IgD-negative memory B cell (primary cell): Measurements from ENCODE around the gene WNT11. TPM values are rescaled to one million over a fixed set of nuclear protein-coding genes. Genes with fewer than 3 reads are reported as not detected.
A peak's percentile ranks its signal among the peaks of the same experiment; 100 is the strongest.

Experiments
- H3K27ac Mint-ChIP-seq, 3 donors: one replicate each; pipeline ENCODE4 v1.8.0; 2020 to 2022; ENCODE audit warnings: mild to moderate bottlenecking in 3 of 3, mixed read lengths in 3 of 3, moderate library complexity in 1 of 3
- H3K27me3 Mint-ChIP-seq: one replicate; pipeline ENCODE4 v1.8.0; 2021; ENCODE audit warnings: mixed read lengths
- H3K36me3 Mint-ChIP-seq: one replicate; pipeline ENCODE4 v1.8.0; 2020; ENCODE audit warnings: mild to moderate bottlenecking, mixed read lengths
- H3K4me1 Mint-ChIP-seq, 3 donors: one replicate each; pipeline ENCODE4 v1.8.0; 2020 to 2022; ENCODE audit warnings: mixed read lengths in 3 of 3, mild to moderate bottlenecking in 1 of 3
- H3K4me3 Mint-ChIP-seq, 4 donors: one replicate each; pipeline ENCODE4 v1.8.0; 2020 to 2022; ENCODE audit warnings: mild to moderate bottlenecking in 4 of 4, mixed read lengths in 4 of 4, moderate library complexity in 3 of 4
- H3K9me3 Mint-ChIP-seq, 3 donors: one replicate each; pipeline ENCODE4 v1.8.0; 2020 to 2021; ENCODE audit warnings: mixed read lengths in 3 of 3, mild to moderate bottlenecking in 1 of 3
- polyA plus RNA-seq: library from polyadenylated mRNA; unstranded; fragments of 300-500 nt; fragmentation: Illumina TruSeq; gene quantifications from one replicate; pipeline ENCODE4 v1.2.3, GENCODE V29; 2021

The WNT11 gene
- polyA plus RNA-seq, 1 donor from 2014 or later, result not detected

DNA sequence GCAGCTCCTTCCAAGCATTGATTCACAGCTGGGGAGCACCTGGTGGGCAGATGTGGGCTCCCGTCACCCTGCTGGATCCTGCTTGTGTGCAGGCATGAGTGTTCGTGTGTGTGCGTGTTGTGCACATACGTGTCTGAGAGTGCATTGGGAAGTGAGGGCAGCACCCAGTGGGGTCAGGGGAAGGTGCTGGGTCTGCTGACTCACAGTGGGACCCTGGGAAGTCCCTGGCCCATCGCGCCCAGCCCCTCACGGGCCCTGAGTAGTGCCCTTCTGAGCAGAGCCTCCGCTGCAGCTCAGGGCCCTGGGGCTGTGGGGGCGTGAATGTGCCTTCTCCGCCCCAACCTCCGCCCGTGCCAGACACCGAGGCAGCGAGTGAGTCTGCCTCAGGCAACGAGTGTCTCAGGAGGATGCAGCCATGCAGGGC is 36.8 kb downstream of the WNT11 start:
- no peak overlapping the region for H3K4me3 Mint-ChIP-seq
- H3K36me3 Mint-ChIP-seq, result peaks cover 2% of the 10 kb centered on the region
- H3K9me3 Mint-ChIP-seq, result peaks cover 0 to 1% (median 0%) of the 10 kb centered on the region in 3 donors
- no peaks in the 10 kb centered on the region for H3K4me1 Mint-ChIP-seq
- H3K27me3 Mint-ChIP-seq, result peaks cover 3% of the 10 kb centered on the region
- no peak overlapping the region for H3K27ac Mint-ChIP-seq

- Mint-ChIP-seq H3K27me3 (peaks cover 7% of the 10 kb centered on the region), H3K36me3 (no peaks in the 10 kb centered on the region), H3K4me1 (no peaks in the 10 kb centered on the region), H3K9me3 (no peaks in the 10 kb centered on the region), H3K27ac (no peak overlapping the region), H3K4me3 (peak overlapping the region in 1 of 4 donors; percentile 22)
Measured at GRCh38 chr11:76167590-76167989, 38.7 kb downstream of the WNT11 start.

GRCh38 chr11:76166314-76166713 is 40.0 kb downstream of the WNT11 start:
- Mint-ChIP-seq H3K4me1 (no peaks in the 10 kb centered on the region), H3K4me3 (no peak overlapping the region), H3K9me3 (no peaks in the 10 kb centered on the region), H3K27ac (no peak overlapping the region), H3K27me3 (peaks cover 7% of the 10 kb centered on the region), H3K36me3 (peaks cover 3% of the 10 kb centered on the region)

GRCh38 chr11:76164861-76165751 is 41.2 kb downstream of the WNT11 start:
- Mint-ChIP-seq H3K9me3 (no peaks in the 10 kb centered on the region), H3K4me1 (no peaks in the 10 kb centered on the region), H3K27me3 (peaks cover 7% of the 10 kb centered on the region), H3K36me3 (peaks cover 3% of the 10 kb centered on the region), H3K27ac (no peak overlapping the region), H3K4me3 (no peak overlapping the region)

DNA sequence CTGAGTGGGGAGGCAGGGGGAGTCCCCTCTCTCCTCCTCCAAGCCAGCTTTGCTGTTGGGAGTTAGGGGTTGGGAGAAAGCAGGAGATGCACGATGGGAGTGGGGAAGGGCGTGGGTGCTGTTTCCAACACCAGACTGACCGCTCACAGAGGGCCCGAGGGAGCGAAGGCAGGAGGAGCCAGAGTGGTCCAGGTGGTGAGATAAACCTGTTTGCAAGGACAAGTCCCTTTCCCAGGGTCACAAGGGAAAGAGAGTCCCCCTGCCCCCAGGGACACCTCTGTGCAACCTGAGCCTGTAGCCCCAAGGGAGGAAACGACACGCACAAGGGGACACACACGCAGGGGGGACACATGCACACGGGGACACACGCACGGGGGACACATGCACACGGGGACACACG is 42.2 kb downstream of the WNT11 start:
- H3K9me3 Mint-ChIP-seq, result no peaks in the 10 kb centered on the region
- H3K27ac Mint-ChIP-seq, result no peak overlapping the region
- peaks cover 7% of the 10 kb centered on the region for H3K27me3 Mint-ChIP-seq
- no peak overlapping the region for H3K4me3 Mint-ChIP-seq
- no peaks in the 10 kb centered on the region for H3K4me1 Mint-ChIP-seq
- H3K36me3 Mint-ChIP-seq, result peaks cover 3% of the 10 kb centered on the region

- H3K9me3 Mint-ChIP-seq, result no peaks in the 10 kb centered on the region
- H3K4me3 Mint-ChIP-seq, result no peak overlapping the region
- H3K4me1 Mint-ChIP-seq, result no peaks in the 10 kb centered on the region
- H3K36me3 Mint-ChIP-seq, result peaks cover 3% of the 10 kb centered on the region
- H3K27ac Mint-ChIP-seq, result no peak overlapping the region
- H3K27me3 Mint-ChIP-seq, result peaks cover 7% of the 10 kb centered on the region
Measured at GRCh38 chr11:76163289-76163880, 42.9 kb downstream of the WNT11 start.

- H3K27me3 Mint-ChIP-seq, result peaks cover 5% of the 10 kb centered on the region
- no peak overlapping the region for H3K4me3 Mint-ChIP-seq
- H3K27ac Mint-ChIP-seq, result no peak overlapping the region
- peaks cover 0 to 2% (median 0%) of the 10 kb centered on the region in 3 donors for H3K9me3 Mint-ChIP-seq
- no peaks in the 10 kb centered on the region for H3K4me1 Mint-ChIP-seq
- H3K36me3 Mint-ChIP-seq, result peaks cover 3% of the 10 kb centered on the region
Measured at GRCh38 chr11:76162336-76163288, 43.7 kb downstream of the WNT11 start.

DNA sequence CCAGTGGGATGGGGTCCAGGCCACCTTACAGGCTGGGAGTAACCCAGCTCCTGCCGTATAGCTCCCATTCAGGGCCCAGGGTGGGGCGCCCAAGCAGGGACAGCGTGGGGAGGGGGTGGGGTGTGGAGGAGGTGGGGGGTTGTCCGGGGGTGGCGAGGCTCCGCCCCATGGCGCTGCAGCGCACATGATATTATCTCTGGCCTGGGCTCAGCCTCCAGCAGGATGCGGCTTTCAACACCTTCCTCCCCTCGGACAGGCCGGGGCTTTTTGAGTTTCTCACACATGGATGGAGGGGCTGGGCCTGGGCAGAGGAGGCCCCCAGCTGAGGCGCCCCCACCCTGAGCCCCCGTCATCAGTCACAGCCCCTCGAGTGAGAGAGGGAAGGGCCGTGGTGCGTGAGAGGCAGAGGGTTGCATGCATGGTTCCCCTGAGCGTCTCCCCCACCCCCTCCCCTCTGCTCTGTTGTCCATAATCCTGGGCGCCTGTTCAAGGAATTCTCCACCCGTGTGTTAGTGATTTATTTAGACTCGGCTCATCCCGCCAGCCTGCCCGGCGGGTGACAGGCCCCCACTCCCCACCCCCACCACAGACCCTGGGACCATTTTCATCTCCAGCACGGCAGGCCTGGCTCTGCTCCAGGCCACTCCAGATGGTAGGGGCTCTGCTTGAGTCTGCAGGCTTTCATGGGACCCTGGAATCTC is 44.9 kb downstream of the WNT11 start:
- H3K27ac Mint-ChIP-seq, result no peak overlapping the region
- no peak overlapping the region for H3K4me3 Mint-ChIP-seq

GRCh38 chr11:76160856-76161255 is 45.4 kb downstream of the WNT11 start:
- H3K27ac Mint-ChIP-seq, result no peak overlapping the region
- no peak overlapping the region for H3K4me3 Mint-ChIP-seq
- H3K27me3 Mint-ChIP-seq, result peaks cover 5% of the 10 kb centered on the region
- H3K4me1 Mint-ChIP-seq, result no peaks in the 10 kb centered on the region
- H3K36me3 Mint-ChIP-seq, result peaks cover 5% of the 10 kb centered on the region
- H3K9me3 Mint-ChIP-seq, result peaks cover 0 to 2% (median 0%) of the 10 kb centered on the region in 3 donors

More for the DNA sequence above, 44.9 kb downstream of the WNT11 start:
- Mint-ChIP-seq H3K9me3 (peaks cover 0 to 2% (median 0%) of the 10 kb centered on the region in 3 donors), H3K36me3 (peaks cover 5% of the 10 kb centered on the region), H3K4me1 (no peaks in the 10 kb centered on the region), H3K27me3 (peaks cover 5% of the 10 kb centered on the region)

GRCh38 chr11:76159983-76160661 is 46.2 kb downstream of the WNT11 start:
- Mint-ChIP-seq H3K9me3 (peaks cover 0 to 2% (median 0%) of the 10 kb centered on the region in 3 donors), H3K36me3 (peaks cover 5% of the 10 kb centered on the region), H3K4me3 (peak overlapping the region in 1 of 4 donors; percentile 65), H3K27me3 (peaks cover 5% of the 10 kb centered on the region), H3K4me1 (no peaks in the 10 kb centered on the region), H3K27ac (no peak overlapping the region)

GRCh38 chr11:76159303-76159937 is 46.9 kb downstream of the WNT11 start:
- peaks cover 0 to 2% (median 0%) of the 10 kb centered on the region in 3 donors for H3K9me3 Mint-ChIP-seq
- peak overlapping the region in 1 of 4 donors; percentile 65 for H3K4me3 Mint-ChIP-seq
- no peaks in the 10 kb centered on the region for H3K4me1 Mint-ChIP-seq
- H3K36me3 Mint-ChIP-seq, result peaks cover 5% of the 10 kb centered on the region
- no peak overlapping the region for H3K27ac Mint-ChIP-seq
- H3K27me3 Mint-ChIP-seq, result peaks cover 5% of the 10 kb centered on the region

DNA sequence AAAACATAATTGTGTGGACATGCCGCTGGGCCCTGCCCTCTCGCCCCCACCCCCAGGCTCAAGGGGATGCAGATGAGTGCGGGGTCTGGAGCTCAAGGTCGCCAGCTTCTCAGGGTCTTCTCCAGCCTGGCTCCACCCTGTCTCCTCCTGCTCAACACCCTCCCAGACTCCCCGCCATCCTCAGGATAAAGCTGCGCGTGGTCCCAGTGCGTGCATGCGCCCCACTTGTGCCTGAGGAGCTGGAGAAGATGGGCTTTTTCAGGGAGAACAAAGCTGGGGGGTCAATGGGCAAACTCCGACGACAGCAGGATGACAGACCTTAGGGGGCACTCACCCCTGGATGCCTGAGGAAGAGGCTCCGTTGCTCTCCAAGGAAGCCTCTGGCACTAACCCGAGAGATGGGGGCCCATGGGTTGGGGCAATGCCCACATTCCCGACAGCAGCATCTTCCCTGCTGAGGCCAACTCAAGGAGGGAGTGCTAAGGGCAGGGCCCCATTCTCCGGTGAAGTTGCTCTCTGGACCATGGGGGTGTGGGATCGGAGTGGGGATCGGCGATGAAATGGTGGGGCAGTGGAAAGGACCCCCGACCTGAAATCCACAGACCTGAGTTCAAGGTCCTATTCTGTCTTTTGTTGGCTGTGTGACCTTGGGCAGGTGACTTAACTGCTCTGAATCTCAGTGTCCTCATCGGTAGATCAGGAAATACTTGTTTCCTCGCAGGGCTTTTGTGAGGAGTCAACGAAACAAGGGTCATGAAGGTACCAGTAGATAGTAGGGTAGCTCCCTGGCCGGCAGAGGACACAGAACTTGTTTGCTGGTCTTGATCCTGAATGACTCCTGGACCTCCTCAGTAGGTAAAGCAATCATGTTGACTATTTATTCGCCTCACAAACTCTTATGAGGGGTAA is 47.7 kb downstream of the WNT11 start:
- Mint-ChIP-seq H3K4me1 (peaks cover 1 to 2% (median 2%) of the 10 kb centered on the region in 3 donors), H3K27me3 (peaks cover 3% of the 10 kb centered on the region)

More for the DNA sequence above, 47.7 kb downstream of the WNT11 start:
- Mint-ChIP-seq H3K9me3 (peaks cover 0 to 2% (median 0%) of the 10 kb centered on the region in 3 donors), H3K27ac (peak overlapping the region in 1 of 3 donors; percentile 13), H3K4me3 (no peak overlapping the region), H3K36me3 (peaks cover 5% of the 10 kb centered on the region)
